Vagina (tissue), 2 donors: Measurements from ENCODE around the gene VWC2L.

Experiments
- CTCF ChIP-seq, 3 experiments: fragments of 450-650 bp in 2 of 3; fragments of 200-600 bp in 1 of 3; sonication (generic) in 1 of 3; IDR thresholded peaks; one replicate each; pipeline ENCODE4 v1.5.1; 2017 to 2019; ENCODE audit warnings: antibody characterized with exemption in 3 of 3, mild to moderate bottlenecking in 2 of 3, moderate library complexity in 2 of 3
- POLR2AphosphoS5 ChIP-seq, 2 donors: sonication (generic); formaldehyde crosslinking; IDR thresholded peaks; one replicate each; pipeline ENCODE4 v1.9.0; 2017; ENCODE audit warnings: antibody characterized with exemption in 2 of 2, mild to moderate bottlenecking in 2 of 2, low read depth in 1 of 2; ENCODE audit not compliant: insufficient read depth in 1 of 2

GRCh38 chr2:214503568-214503967, 92.7 kb downstream of the VWC2L start:
- no peak for TF ChIP-seq CTCF (IDR thresholded peaks at IDR 0.05)
- no peak for TF ChIP-seq POLR2AphosphoS5 (IDR thresholded peaks at IDR 0.05; ENCODE audit: insufficient read depth in 1 of 2, low read depth in 1 of 2)
